ENCODE data around the gene TNFRSF9. TPM values are rescaled to one million over a fixed set of nuclear protein-coding genes. Genes with fewer than 3 reads are reported as not detected.
A peak's percentile ranks its signal among the peaks of the same experiment; 100 is the strongest.

Gene TNFRSF9
- total RNA-seq, 1 experiment from 2014 or later, result not detected

DNA sequence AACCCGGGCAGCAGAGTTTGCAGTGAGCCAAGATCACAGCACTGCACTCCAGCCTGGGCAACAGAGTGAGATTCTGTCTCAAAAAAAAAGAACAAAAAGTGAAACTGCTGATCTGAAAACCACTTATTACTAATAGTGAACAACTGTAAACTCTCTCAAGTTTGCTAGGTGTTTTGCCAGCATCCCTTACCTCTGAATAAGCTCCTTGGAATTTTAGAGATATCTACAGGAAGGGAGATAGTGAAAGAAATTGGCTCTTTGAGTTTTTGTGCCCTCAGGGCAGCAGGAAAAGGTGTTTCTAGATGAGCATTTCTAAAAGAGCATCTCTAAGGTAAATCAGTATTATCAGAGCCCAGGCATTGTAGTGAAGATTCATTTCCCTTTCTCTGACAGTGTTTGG lies 47.9 kb upstream of the TNFRSF9 start:
- Histone ChIP-seq H3K79me2 (ENCODE audit: insufficient read depth, low read length) (no peaks in the 10 kb centered on the region), H2AK5ac (ENCODE audit: insufficient read length, low read length) (no peak overlapping the region), H4K91ac (ENCODE audit: insufficient read length, low read depth, low read length) (no peak overlapping the region), H2BK12ac (ENCODE audit: insufficient read length, low read depth, low read length) (no peak overlapping the region), H3K9me3 (ENCODE audit: control insufficient read depth, low read depth, low read length) (no peaks in the 10 kb centered on the region), H2BK15ac (ENCODE audit: low read depth, low read length) (no peak overlapping the region), H3K4ac (ENCODE audit: low read depth, low read length) (no peak overlapping the region), H4K5ac (ENCODE audit: insufficient read length, low read depth, low read length) (no peak overlapping the region), H3K79me1 (ENCODE audit: insufficient read depth, low read depth, low read length, poor library complexity, severe bottlenecking) (no peaks in the 10 kb centered on the region), H3K23me2 (ENCODE audit: insufficient read length, low read depth, low read length, poor library complexity, severe bottlenecking) (no peaks in the 10 kb centered on the region), H3K23ac (ENCODE audit: insufficient read length, low read depth, low read length) (no peak overlapping the region), H3K4me2 (ENCODE audit: insufficient read depth, insufficient read length, low read length) (no peak overlapping the region), H3K4me1 (ENCODE audit: insufficient read depth, low read length) (no peaks in the 10 kb centered on the region), H4K8ac (replicated peaks; ENCODE audit: insufficient read length, low read depth, low read length) (no peak overlapping the region), H3K9ac (ENCODE audit: extremely low read depth, insufficient read length, low read length) (no peak overlapping the region), H2BK5ac (ENCODE audit: insufficient read length, low read length) (no peak overlapping the region), H3T11ph (ENCODE audit: low read length) (no peak overlapping the region), H3K14ac (ENCODE audit: insufficient read depth, low read length) (no peak overlapping the region), H3K56ac (ENCODE audit: insufficient read length, low read depth, low read length) (no peak overlapping the region), H2AFZ (ENCODE audit: low read length) (no peak overlapping the region), H3K27ac (ENCODE audit: insufficient read length, low read depth, low read length) (no peak overlapping the region), H2BK20ac (ENCODE audit: low read depth, low read length, poor library complexity, severe bottlenecking) (no peak overlapping the region), H2BK120ac (ENCODE audit: low read depth, low read length, poor library complexity, severe bottlenecking) (no peak overlapping the region), H4K20me1 (ENCODE audit: control insufficient read depth, insufficient read depth, insufficient read length) (peaks cover 3% of the 10 kb centered on the region), H3K27me3 (ENCODE audit: insufficient read depth, low read length) (no peaks in the 10 kb centered on the region), H3K18ac (ENCODE audit: insufficient read length, low read depth, low read length) (no peak overlapping the region)
- H3K9me3 Mint-ChIP-seq, result peaks cover 0 to 5% of the 10 kb centered on the region in 2 experiments; a peak in 1 of 5 replicates
- H3K4me3 Mint-ChIP-seq, result no peak overlapping the region
- peak overlapping the region in 1 of 3 experiments; percentile 12; a peak in 1 of 7 replicates for H3K27ac Mint-ChIP-seq
- no peak for DNase-seq
- no peaks in the 10 kb centered on the region; the same call in 1 of the 2 replicates for H3K27me3 Mint-ChIP-seq (ENCODE audit: low read depth)
- H3K4me1 Mint-ChIP-seq, result peaks cover 21 to 45% of the 10 kb centered on the region in 2 experiments
- no CpG with 5 or more reads among the region's 1 CpG for whole genome bisulfite sequencing (ENCODE audit: extremely low coverage, insufficient read length, low lambda C conversion rate)
- TF ChIP-seq, protein P1, sequence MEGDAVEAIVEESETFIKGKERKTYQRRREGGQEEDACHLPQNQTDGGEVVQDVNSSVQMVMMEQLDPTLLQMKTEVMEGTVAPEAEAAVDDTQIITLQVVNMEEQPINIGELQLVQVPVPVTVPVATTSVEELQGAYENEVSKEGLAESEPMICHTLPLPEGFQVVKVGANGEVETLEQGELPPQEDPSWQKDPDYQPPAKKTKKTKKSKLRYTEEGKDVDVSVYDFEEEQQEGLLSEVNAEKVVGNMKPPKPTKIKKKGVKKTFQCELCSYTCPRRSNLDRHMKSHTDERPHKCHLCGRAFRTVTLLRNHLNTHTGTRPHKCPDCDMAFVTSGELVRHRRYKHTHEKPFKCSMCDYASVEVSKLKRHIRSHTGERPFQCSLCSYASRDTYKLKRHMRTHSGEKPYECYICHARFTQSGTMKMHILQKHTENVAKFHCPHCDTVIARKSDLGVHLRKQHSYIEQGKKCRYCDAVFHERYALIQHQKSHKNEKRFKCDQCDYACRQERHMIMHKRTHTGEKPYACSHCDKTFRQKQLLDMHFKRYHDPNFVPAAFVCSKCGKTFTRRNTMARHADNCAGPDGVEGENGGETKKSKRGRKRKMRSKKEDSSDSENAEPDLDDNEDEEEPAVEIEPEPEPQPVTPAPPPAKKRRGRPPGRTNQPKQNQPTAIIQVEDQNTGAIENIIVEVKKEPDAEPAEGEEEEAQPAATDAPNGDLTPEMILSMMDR (conservative IDR thresholded peaks at IDR 0.05), result no peak
- peaks cover 32 to 50% (median 44%) of the 10 kb centered on the region in 3 experiments for H3K36me3 Mint-ChIP-seq (ENCODE audit: insufficient read depth in 1 of 3, low read depth in 3 of 3)
